GM18526 (cell line): ENCODE results near the gene OLFM4.

Source experiments
- POLR2A ChIP-seq: IDR thresholded peaks from 3 replicates; pipeline ENCODE4 v1.6.1; 2011; ENCODE audit not compliant: insufficient read length; ENCODE audit errors: extremely low read depth

Gene OLFM4

DNA sequence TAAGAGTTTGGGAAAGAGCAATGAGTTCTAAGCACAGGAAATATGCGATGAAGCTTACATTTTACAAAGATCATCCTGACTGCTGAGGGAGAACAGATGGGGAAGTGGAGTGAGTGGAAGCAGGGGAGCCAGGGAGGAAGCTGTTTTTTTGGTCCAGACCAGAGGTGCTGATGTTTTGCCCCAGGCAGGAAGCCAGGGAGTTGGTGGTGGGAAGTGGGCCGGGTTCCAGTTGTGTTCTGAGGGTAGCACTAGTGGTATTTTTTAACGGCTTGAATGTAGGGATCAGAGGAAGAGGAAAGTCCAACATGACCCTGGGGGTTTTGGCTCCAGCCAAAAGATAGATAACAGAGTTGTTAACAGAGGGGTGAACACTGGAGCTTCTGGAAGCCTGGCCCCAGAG lies 20.7 kb upstream of the OLFM4 start:
- no peak for TF ChIP-seq POLR2A

- no peak for TF ChIP-seq POLR2A
These were observed 18.1 kb upstream of the OLFM4 start for GRCh38 chr13:53010374-53011105.

DNA sequence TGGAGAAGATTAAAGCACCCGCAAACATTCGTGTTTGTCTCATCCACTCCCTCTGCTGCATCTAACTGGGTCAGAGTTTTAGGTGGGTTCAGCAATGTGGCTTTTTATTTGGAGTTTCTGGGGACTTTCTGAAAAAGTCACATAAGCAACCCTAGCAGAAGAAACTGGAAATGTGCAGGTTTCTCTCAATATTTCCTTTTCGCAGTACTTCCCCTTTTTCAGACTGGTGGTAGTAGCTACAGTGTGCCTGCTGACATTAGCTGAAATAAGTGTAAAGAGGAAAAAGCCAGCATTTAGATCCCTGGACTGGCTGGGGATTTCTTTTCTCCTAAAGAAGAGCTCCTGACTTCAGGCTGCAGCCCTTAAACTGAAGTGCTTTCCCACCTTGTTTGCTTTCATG lies 15.9 kb upstream of the OLFM4 start:
- no peak for TF ChIP-seq POLR2A

- TF ChIP-seq POLR2A, result no peak
These were observed 15.5 kb upstream of the OLFM4 start for GRCh38 chr13:53013113-53013512.

GRCh38 chr13:53014495-53015443 lies 13.8 kb upstream of the OLFM4 start:
- no peak for TF ChIP-seq POLR2A

DNA sequence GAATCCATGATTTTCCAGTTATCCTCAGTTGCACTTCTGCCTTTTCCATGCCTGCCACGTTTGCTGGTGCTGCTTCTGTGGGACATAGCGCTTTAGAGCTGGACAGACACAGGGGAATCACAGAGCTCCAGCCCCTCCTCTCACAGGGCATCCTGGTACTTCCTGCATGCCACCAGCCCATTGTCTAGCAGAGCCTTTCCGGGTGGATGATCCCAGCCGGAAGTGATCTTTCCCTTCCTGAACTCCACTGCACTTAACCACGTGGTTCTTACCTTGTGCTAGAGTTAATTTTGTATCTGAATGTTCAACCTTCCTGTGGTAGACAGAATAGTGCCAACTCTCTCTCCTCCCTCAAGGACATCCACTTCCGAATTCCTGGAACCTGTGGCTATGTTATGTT lies 12.6 kb upstream of the OLFM4 start:
- TF ChIP-seq POLR2A, result no peak

DNA sequence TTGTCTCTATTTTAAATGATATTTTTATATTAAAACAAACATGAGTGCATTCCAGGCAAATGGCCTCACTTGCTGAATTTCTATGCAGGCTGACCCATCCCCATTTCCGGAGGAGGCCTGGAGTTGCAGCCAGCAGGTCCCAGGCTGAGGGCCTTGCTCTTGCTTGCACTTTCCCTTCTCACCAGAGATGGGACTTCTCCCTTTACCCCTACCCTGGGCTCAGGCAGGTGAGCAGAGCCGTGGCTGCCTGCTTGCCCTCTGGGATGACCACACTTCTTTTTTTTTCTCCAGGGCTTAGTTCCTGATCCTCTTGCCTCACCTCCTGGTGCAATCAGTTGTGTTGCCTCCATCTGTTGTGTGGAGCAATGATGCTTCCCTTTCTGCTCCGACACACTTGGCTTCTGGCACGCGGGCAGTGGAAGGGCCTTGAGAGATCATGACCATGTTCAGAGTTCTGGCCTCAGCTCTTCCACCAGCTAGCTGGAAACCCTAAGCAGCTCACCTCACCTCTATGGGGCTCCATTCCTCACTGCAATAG lies 11.1 kb upstream of the OLFM4 start:
- TF ChIP-seq POLR2A, result no peak

GRCh38 chr13:53018690-53019647 lies 9.6 kb upstream of the OLFM4 start:
- no peak for TF ChIP-seq POLR2A

DNA sequence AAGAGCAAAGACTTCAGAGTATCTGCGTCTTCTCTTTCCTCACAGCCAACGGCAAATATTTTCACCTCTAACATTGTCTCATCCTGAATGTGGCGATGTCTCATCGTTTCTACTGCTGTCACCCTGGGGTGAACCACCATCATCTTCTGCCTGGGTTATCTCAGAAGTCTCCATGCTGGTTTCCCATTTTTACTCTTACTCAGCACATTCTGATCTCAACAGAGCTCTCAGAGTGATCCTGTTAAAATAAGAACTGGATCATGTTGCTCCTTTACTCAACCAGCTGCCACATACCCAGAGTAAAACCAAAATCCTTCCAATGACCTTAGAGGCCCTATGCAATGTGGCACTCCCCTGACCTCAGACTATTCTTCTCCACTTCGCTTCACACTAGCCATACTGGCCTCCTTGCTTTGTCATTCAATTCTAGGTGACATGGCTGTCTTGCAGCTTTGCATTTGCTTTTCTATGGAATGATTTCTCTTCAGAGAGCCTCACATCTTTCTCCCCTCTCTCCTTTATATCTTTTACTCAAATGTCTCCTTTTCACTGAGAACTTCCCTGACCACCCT lies 7.8 kb upstream of the OLFM4 start:
- TF ChIP-seq POLR2A, result no peak

- no peak for TF ChIP-seq POLR2A
These were observed 5.4 kb upstream of the OLFM4 start for GRCh38 chr13:53023246-53023645.

GRCh38 chr13:53028063-53028462 lies 550 bp upstream of the OLFM4 start:
- TF ChIP-seq POLR2A, result no peak

DNA sequence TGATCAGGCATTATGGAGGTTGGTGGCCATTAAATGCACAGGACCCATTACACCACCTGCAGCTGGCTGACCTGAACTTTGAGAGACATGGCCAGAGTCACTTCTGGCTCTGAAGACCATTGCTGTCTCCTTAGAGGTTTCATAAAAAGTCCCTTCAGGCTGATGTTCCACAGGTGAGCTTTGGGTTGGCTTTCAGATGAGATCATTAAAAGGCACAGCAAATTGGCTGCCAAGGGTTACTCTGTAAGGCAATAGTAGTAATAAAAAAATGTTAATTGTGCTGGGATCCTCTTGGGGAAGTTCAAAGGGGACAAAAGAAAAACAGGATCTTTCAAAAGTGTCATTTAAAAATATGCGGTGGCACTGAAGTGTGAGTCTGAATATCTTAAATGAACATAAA lies 4.2 kb downstream of the OLFM4 start:
- no peak for TF ChIP-seq POLR2A

DNA sequence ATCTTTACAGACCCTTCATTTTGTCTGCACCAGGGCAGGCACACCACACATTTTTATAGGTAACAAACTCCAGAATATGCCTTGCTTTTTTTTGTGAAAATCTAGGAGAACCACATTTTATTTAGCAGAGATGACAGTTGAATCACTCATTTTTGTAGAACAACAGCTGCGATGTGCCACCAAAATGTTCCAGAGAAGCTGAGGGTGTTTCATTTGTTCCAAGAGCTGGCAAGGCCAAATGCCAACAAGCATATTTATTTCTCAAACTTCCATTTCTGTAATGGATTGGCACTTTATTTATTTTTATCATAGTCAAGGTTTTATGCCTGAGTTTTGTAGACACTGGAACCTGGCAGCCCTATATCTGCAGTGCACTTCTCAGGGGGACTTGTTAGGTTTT lies 10.4 kb downstream of the OLFM4 start:
- TF ChIP-seq POLR2A, result no peak

DNA sequence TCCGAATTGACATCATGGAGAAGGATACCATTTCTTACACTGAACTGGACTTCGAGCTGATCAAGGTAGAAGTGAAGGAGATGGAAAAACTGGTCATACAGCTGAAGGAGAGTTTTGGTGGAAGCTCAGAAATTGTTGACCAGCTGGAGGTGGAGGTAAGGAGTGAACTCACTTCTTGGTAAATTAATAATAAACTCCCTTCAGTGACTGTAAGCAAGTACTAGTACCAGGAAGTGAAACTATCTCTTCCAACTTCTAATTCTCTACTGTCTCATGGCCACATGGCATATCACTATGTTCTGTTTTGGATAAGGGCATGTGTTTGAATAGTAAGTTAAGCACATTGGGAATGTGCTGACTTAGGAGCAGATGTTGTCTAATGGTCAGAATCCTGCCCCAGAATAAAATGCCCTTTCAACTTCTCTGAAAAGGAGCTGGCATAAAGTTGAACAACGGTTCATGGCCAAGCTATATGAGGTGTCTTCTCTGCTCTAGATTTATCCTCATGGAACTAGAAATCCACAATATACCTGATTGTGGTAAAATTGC lies 13.4 kb downstream of the OLFM4 start:
- no peak for TF ChIP-seq POLR2A

DNA sequence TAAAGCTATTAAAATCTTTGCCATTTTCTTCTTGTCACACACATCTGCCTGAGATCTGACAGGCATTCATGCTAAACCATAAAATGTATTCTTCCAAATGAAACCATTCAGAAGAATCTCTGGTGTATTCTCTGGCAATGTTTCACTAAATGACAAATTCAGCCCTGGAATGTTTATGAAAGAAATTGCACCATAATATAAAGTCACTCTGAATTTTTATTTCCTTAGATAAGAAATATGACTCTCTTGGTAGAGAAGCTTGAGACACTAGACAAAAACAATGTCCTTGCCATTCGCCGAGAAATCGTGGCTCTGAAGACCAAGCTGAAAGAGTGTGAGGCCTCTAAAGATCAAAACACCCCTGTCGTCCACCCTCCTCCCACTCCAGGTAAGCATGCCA lies 14.3 kb downstream of the OLFM4 start:
- TF ChIP-seq POLR2A, result no peak

DNA sequence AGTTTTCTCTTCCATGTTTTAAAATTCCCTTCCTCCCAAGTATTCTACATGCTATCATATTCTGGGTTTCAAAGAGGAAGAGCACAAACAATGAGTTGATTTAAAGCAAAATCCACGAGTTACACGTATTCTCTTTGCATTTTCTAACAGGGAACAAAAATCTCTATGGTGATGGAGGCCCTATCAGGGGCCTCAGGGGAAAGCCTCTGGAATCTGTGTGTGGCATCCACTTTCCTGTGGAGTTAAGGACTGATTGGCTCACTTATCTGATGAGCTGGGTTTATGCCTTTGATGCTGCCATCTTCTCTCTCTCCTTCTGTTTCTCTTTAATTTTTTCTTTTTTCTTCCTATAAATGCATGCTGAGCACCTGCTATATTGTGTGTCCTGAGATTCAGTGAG lies 14.8 kb downstream of the OLFM4 start:
- TF ChIP-seq POLR2A, result no peak
